HepG2 (cell line): ENCODE data around the gene SHQ1. TPM values are rescaled to one million over a fixed set of nuclear protein-coding genes. Genes with fewer than 3 reads are reported as not detected.

Experiments
- ATAC-seq: fragments of 200-7000 bp; cut with Tn5 transposase; 3 replicates; pipeline ENCODE4 v1.9.1; 2020; ENCODE audit warnings: mild to moderate bottlenecking, moderate library complexity
- BruUV-seq: library from RNA; stranded (reverse); fragments of 400-500 nt; replicated peaks from 2 replicates; lab custom pipeline; 2021; lab: Mats Ljungman, UMichigan
- CTCF ChIA-PET: fragments of 300-600 bp; formaldehyde crosslinking; extraction: SDS; loops from one replicate; lab custom pipeline; 2021; ENCODE audit warnings: low total read pairs, inconsistent platforms, low intra/inter-chr PET ratio; lab: Yijun Ruan, JAX
- POLR2A ChIA-PET: fragments of 350-600 bp; sonication (Branson Sonifier 250); formaldehyde crosslinking; loops from one replicate; lab custom pipeline; 2020; ENCODE audit warnings: antibody characterized with exemption, inconsistent platforms; lab: Yijun Ruan, JAX
- DNase-seq: peaks from one replicate; pipeline ENCODE4 v3.0.0-alpha.2; 2015; ENCODE audit warnings: low spot score
- FAIRE-seq: peaks from 3 replicates; lab custom pipeline; 2011; peaks lifted over from hg19 to GRCh38; lab: Jason Lieb, UNC
- H2AFZ ChIP-seq: one replicate; pipeline ENCODE4 v1.6.1; 2011; ENCODE audit warnings: low read length, inconsistent platforms
- H3K27ac ChIP-seq: fragments of 300-600 bp; 3 replicates; pipeline ENCODE4 v1.8.0; 2011; ENCODE audit warnings: mixed run types, mild to moderate bottlenecking, mixed read lengths, low read length, inconsistent platforms; ENCODE audit not compliant: insufficient read depth; ENCODE audit errors: extremely low read length
- H3K27me3 ChIP-seq, 2 experiments: fragments of 200-600 bp in 1 of 2; 2 replicates in 1 of 2; 3 replicates in 1 of 2; pipeline versions ENCODE4 v1.6.0 to v1.8.0; 2011; ENCODE audit warnings: low read length in 2 of 2, mild to moderate bottlenecking in 2 of 2, moderate library complexity in 2 of 2, inconsistent platforms in 1 of 2; ENCODE audit not compliant: insufficient read depth in 2 of 2, control insufficient read depth in 1 of 2
- H3K36me3 ChIP-seq, 2 experiments: fragments of 200-600 bp in 1 of 2; replicated peaks in 1 of 2; 2 replicates in 1 of 2; 3 replicates in 1 of 2; pipeline versions ENCODE4 v1.5.1 to v1.8.0; 2011; ENCODE audit warnings: low read length in 2 of 2, inconsistent platforms in 1 of 2; ENCODE audit not compliant: insufficient read depth in 2 of 2, control insufficient read depth in 1 of 2
- H3K4me1 ChIP-seq: 2 replicates; pipeline ENCODE4 v1.5.1; 2012; ENCODE audit warnings: low read length, inconsistent platforms; ENCODE audit not compliant: insufficient read depth
- H3K4me2 ChIP-seq: 2 replicates; pipeline ENCODE4 v1.6.0; 2011; ENCODE audit warnings: low read depth, low read length, inconsistent platforms
- H3K4me3 ChIP-seq, 3 experiments: fragments of 200-600 bp in 1 of 3; sonication (generic), shearing (Covaris generic) in 1 of 3; replicated peaks in 1 of 3; 2 replicates each; pipeline ENCODE4 v1.5.1; 2011 to 2016; ENCODE audit warnings: low read length in 3 of 3, inconsistent platforms in 2 of 3, low read depth in 2 of 3, mild to moderate bottlenecking in 2 of 3, control low read depth in 1 of 3, mixed read lengths in 1 of 3; ENCODE audit not compliant: insufficient read depth in 1 of 3
- H3K79me2 ChIP-seq: one replicate; pipeline ENCODE4 v1.6.1; 2011; ENCODE audit warnings: low read length, inconsistent platforms; ENCODE audit not compliant: insufficient read depth
- H3K9ac ChIP-seq: 2 replicates; pipeline ENCODE4 v1.6.0; 2011; ENCODE audit warnings: mild to moderate bottlenecking, low read depth, low read length, inconsistent platforms; ENCODE audit not compliant: insufficient read depth
- H3K9me3 ChIP-seq: 2 replicates; pipeline ENCODE4 v1.5.1; 2012; ENCODE audit warnings: mild to moderate bottlenecking, low read length
- H4K20me1 ChIP-seq: 2 replicates; pipeline ENCODE4 v1.6.0; 2011; ENCODE audit warnings: inconsistent platforms, mild to moderate bottlenecking, low read length, moderate library complexity; ENCODE audit not compliant: insufficient read depth
- CEBPB ChIP-seq: IDR thresholded peaks from 2 replicates; pipeline ENCODE4 v1.6.1; 2011; ENCODE audit warnings: low read depth, low read length, improper control_type of control experiment, borderline replicate concordance
- CREBL2 ChIP-seq: sonication (generic); formaldehyde crosslinking; IDR thresholded peaks from 2 replicates; pipeline ENCODE4 v1.8.1; 2023; ENCODE audit warnings: missing genetic modification reagents, mild to moderate bottlenecking, borderline replicate concordance
- DBP ChIP-seq: sonication (generic); formaldehyde crosslinking; IDR thresholded peaks from 2 replicates; pipeline ENCODE4 v1.4.0; 2020; ENCODE audit warnings: missing genetic modification reagents; ENCODE audit errors: not compliant biosample characterization
- DMAP1 ChIP-seq: IDR thresholded peaks from 2 replicates; pipeline ENCODE4 v1.6.1; 2016
- HNF4A ChIP-seq: sonication (generic); formaldehyde crosslinking; IDR thresholded peaks from 2 replicates; pipeline ENCODE4 v1.4.0; 2020; ENCODE audit warnings: missing genetic modification reagents
- MLLT10 ChIP-seq: sonication (generic); formaldehyde crosslinking; IDR thresholded peaks from 2 replicates; pipeline ENCODE4 v1.4.0; 2020; ENCODE audit warnings: missing genetic modification reagents
- NFE2L2 ChIP-seq: fragments of 150-350 bp; IDR thresholded peaks from 2 replicates; pipeline ENCODE4 v1.6.1; 2014; ENCODE audit warnings: low read length
- RARA ChIP-seq: IDR thresholded peaks from 2 replicates; pipeline ENCODE4 v1.6.1; 2016; ENCODE audit warnings: missing genetic modification reagents, missing compliant biosample characterization
- REPIN1 ChIP-seq: sonication (generic); formaldehyde crosslinking; IDR thresholded peaks from 2 replicates; pipeline ENCODE4 v1.8.0; 2022; ENCODE audit warnings: missing genetic modification reagents, low read depth, mild to moderate bottlenecking, borderline replicate concordance
- REXO4 ChIP-seq: sonication (generic); formaldehyde crosslinking; IDR thresholded peaks from 2 replicates; pipeline ENCODE4 v1.8.0; 2022; ENCODE audit warnings: missing genetic modification reagents, mild to moderate bottlenecking, borderline replicate concordance
- SPEN ChIP-seq: sonication (generic); formaldehyde crosslinking; IDR thresholded peaks from 2 replicates; pipeline ENCODE4 v1.5.1; 2020; ENCODE audit warnings: low read depth, mild to moderate bottlenecking, missing genetic modification reagents
- YY1 ChIP-seq: IDR thresholded peaks from 2 replicates; pipeline ENCODE4 v1.6.1; 2011; ENCODE audit warnings: low read length, low read depth, moderate library complexity, mild to moderate bottlenecking; ENCODE audit not compliant: insufficient read depth, insufficient replicate concordance
- ZFP82 ChIP-seq: sonication (generic); formaldehyde crosslinking; IDR thresholded peaks from 2 replicates; pipeline ENCODE4 v1.5.1; 2020; ENCODE audit warnings: mild to moderate bottlenecking, missing genetic modification reagents, borderline replicate concordance
- ZFY ChIP-seq: sonication (generic); formaldehyde crosslinking; IDR thresholded peaks from 2 replicates; pipeline ENCODE4 v1.4.0; 2020; ENCODE audit warnings: missing genetic modification reagents
- ZMYM3 ChIP-seq: sonication (generic); formaldehyde crosslinking; IDR thresholded peaks from 2 replicates; pipeline ENCODE4 v1.5.1; 2020; ENCODE audit warnings: mild to moderate bottlenecking, missing genetic modification reagents
- ZNF292 ChIP-seq: sonication (generic); formaldehyde crosslinking; IDR thresholded peaks from 2 replicates; pipeline ENCODE4 v1.8.1; 2022; ENCODE audit warnings: mild to moderate bottlenecking, low read depth, missing genetic modification reagents, borderline replicate concordance
- ZNF543 ChIP-seq: sonication (generic); formaldehyde crosslinking; IDR thresholded peaks from 2 replicates; pipeline ENCODE4 v1.4.0; 2020; ENCODE audit warnings: mild to moderate bottlenecking, missing genetic modification reagents
- ZNF547 ChIP-seq: sonication (generic); formaldehyde crosslinking; IDR thresholded peaks from 2 replicates; pipeline ENCODE4 v1.5.1; 2020; ENCODE audit warnings: mild to moderate bottlenecking, missing genetic modification reagents
- ZNF784 ChIP-seq: sonication (generic); formaldehyde crosslinking; IDR thresholded peaks from 2 replicates; pipeline ENCODE4 v1.5.1; 2020; ENCODE audit warnings: missing genetic modification reagents, mild to moderate bottlenecking, borderline replicate concordance
- WGBS: methylation state at CpG from one replicate; pipeline ENCODE4 v1.1.6; 2017; ENCODE audit warnings: low lambda C conversion rate; 5-methylcytosine and 5-hydroxymethylcytosine counted together
- in situ Hi-C: cut with HindIII; loops from 2 replicates; pipeline ENCODE4 v1.10.0; 2017; ENCODE audit warnings: low pct_unique_long_range_greater_than_20kb; ENCODE audit not compliant: extremely low pct_ligation_motif_present
- intact Hi-C: fragments of 100-400 bp; cut with micrococcal nuclease; formaldehyde crosslinking; loops from one replicate; pipeline ENCODE4 v1.10.0; 2022; ENCODE audit not compliant: unreplicated experiment
- polyA plus RNA-seq, 8 experiments: library from polyadenylated mRNA; depleted of rRNA in 3 of 8; stranded (reverse) in 7 of 8; unstranded in 1 of 8; fragments of >200 nt; fragmentation: Illumina TruSeq in 4 of 8; extraction: Trizol in 4 of 8; gene quantifications; 2 replicates each; pipeline versions ENCODE4 v1.2.1 to v1.2.3, GENCODE V29; 2011 to 2016; ENCODE audit warnings: low read depth in 4 of 8, missing spikeins in 1 of 8, mixed read lengths in 1 of 8; ENCODE audit not compliant: insufficient read depth in 1 of 8
- total RNA-seq, 5 experiments: library from RNA; depleted of rRNA; stranded (reverse); fragments of >200 nt; fragmentation: Illumina TruSeq; extraction: Trizol; gene quantifications; 2 replicates each; pipeline ENCODE4 v1.2.3, GENCODE V29; 2016; ENCODE audit warnings: low read depth in 1 of 5
- TF ChIP-seq, protein P1 (sequence below): sonication (generic); formaldehyde crosslinking; IDR thresholded peaks from 2 replicates; pipeline ENCODE4 v1.8.0; 2022; ENCODE audit warnings: mild to moderate bottlenecking, missing genetic modification reagents, moderate library complexity

SHQ1 gene
- total and polyA plus RNA-seq, 2 of the 13 experiments (the other 11 are each of a cell fraction or from before 2014, with no cell fraction given): 5.5 to 20.3 TPM

- no peak for TF ChIP-seq ZFP82
- no peak for TF ChIP-seq ZFY (CRISPR knock-in tag)
- no peak for TF ChIP-seq DBP (CRISPR knock-in tag)
- no peak for TF ChIP-seq REXO4 (CRISPR knock-in tag)
Observed at GRCh38 chr3:72891053-72891855, 43.0 kb upstream of the SHQ1 start (continued).

DNA sequence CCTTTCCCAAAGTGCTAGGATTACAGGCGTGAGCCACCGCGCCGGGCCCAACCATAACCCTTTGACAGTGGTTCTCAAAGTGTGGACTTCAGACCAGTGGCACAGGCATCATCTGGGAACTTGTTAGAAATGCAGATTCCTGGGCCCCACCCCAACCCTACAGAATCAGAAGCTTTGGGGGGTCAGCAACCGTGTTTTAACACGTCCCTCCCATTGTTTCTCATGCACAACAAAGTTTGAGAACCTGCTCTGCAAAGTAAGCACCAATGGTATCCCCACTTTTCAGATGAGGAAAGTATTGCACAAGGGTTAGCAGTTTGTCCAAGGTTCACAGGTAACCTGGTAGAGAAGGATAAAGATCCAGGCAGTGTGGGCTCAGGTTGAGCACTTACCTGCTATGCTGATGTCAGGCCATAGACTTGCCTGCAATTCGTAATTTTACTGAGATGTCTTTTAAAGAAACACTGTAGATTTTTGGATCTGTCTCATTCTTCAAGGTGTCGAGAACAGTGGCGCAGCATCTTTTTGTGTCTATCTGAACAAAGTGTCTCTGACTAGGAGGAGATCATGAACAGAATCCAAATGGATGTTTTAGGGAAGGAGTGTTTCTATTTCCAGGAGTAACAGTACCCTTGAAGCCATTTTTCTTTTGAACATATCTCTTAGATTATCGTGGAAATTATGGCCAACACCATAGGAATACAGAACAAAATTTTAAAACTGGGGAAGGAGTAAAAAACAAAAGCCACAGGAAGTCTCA lies 42.1 kb upstream of the SHQ1 start:
- peaks cover 2% of the 10 kb centered on the region for H3K79me2 ChIP-seq
- peak overlapping the region; percentile 29 to 90 (median 75); a peak in 5 of 6 replicates for H3K4me3 ChIP-seq
- WGBS: 65% methylated on average over 6 of the region's 10 CpGs
- ATAC-seq (no peak; the same call in 2 of the 3 replicates), FAIRE-seq (peak; percentile 72), DNase-seq (peak; percentile 11)
- no TSS peak for BruUV-seq
- no peaks in the 10 kb centered on the region; a peak in 1 of 5 replicates for H3K27me3 ChIP-seq
- H2AFZ ChIP-seq: no peak overlapping the region
- peaks cover 67% of the 10 kb centered on the region for H3K4me1 ChIP-seq
- ChIA-PET CTCF (no interaction called here), POLR2A (no interaction called here)
- intact Hi-C loops (no loop called here), in situ Hi-C loops (no loop called here)
- H3K4me2 ChIP-seq: peak overlapping the region; percentile 90
- no peak overlapping the region for H3K27ac ChIP-seq
- 0 out of 2 replicates have a peak overlapping the region, but pooled peaks have one; percentile 13 for H3K9ac ChIP-seq
- no peaks in the 10 kb centered on the region for H3K9me3 ChIP-seq
- H3K36me3 ChIP-seq: no peaks in the 10 kb centered on the region
- no peaks in the 10 kb centered on the region for H4K20me1 ChIP-seq
- 0 out of 2 replicates have a peak, but pooled peaks have one; percentile 2 for TF ChIP-seq ZNF292 (CRISPR knock-in tag)
- TF ChIP-seq YY1: no peak
- TF ChIP-seq, protein P1, sequence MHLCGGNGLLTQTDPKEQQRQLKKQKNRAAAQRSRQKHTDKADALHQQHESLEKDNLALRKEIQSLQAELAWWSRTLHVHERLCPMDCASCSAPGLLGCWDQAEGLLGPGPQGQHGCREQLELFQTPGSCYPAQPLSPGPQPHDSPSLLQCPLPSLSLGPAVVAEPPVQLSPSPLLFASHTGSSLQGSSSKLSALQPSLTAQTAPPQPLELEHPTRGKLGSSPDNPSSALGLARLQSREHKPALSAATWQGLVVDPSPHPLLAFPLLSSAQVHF (CRISPR knock-in tag): no peak
- TF ChIP-seq DMAP1 (CRISPR knock-in tag): no peak
- peak; percentile 77 for TF ChIP-seq CEBPB
- TF ChIP-seq HNF4A (CRISPR knock-in tag): peak; percentile 79
- no peak for TF ChIP-seq NFE2L2
- no peak for TF ChIP-seq SPEN (CRISPR knock-in tag)
- 0 out of 2 replicates have a peak, but pooled peaks have one; percentile 35 for TF ChIP-seq ZNF547 (CRISPR knock-in tag)
- TF ChIP-seq REPIN1 (CRISPR knock-in tag): no peak
- no peak for TF ChIP-seq CREBL2
- no peak for TF ChIP-seq ZNF543 (CRISPR knock-in tag)
- peak; percentile 59 for TF ChIP-seq ZMYM3 (CRISPR knock-in tag)
- 0 out of 2 replicates have a peak, but pooled peaks have one; percentile 32 for TF ChIP-seq ZNF784 (CRISPR knock-in tag)
- TF ChIP-seq MLLT10 (CRISPR knock-in tag): no peak
- TF ChIP-seq RARA (CRISPR knock-in tag): no peak
